GM12892 (cell line): ENCODE measurements around the gene TNC.

ENCODE experiments used
- DNase-seq: peaks from one replicate; pipeline ENCODE4 v3.0.0; 2011; ENCODE audit not compliant: insufficient read length
- FAIRE-seq: peaks from 2 replicates; lab custom pipeline; 2011; peaks lifted over from hg19 to GRCh38; lab: Jason Lieb, UNC
- POLR2A ChIP-seq: IDR thresholded peaks from 2 replicates; pipeline ENCODE4 v1.6.1; 2011; ENCODE audit warnings: low read depth, low read length, control low read depth
- POLR2AphosphoS5 ChIP-seq: IDR thresholded peaks from 2 replicates; pipeline ENCODE4 v1.6.1; 2011; ENCODE audit warnings: low read depth, low read length, control low read depth
- TAF1 ChIP-seq: IDR thresholded peaks from 2 replicates; pipeline ENCODE4 v1.6.1; 2011; ENCODE audit warnings: low read depth, mild to moderate bottlenecking, control low read depth, low read length, borderline replicate concordance

Gene TNC

DNA sequence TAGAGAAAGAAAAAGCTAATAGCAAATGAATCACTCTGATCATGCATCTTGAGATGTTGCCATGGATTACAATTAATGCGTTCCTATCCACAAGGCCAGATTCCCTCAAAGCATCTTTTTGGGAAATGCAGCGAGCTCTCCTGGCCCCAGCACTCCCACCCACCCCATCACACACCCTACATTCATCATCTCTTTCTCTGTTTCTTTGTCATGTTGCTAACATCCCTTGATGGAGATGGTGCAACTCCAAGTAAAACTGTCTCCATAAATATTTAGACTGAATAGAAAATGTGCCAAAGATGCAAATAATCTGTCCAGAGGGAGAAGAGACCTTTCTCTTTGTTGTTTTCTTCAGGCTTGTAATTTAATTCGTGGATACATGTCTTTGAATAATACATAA, 30.8 kb upstream of the TNC start:
- TF ChIP-seq POLR2A (no peak), TAF1 (no peak), POLR2AphosphoS5 (no peak)
- no peak for FAIRE-seq
- DNase-seq: no peak

DNA sequence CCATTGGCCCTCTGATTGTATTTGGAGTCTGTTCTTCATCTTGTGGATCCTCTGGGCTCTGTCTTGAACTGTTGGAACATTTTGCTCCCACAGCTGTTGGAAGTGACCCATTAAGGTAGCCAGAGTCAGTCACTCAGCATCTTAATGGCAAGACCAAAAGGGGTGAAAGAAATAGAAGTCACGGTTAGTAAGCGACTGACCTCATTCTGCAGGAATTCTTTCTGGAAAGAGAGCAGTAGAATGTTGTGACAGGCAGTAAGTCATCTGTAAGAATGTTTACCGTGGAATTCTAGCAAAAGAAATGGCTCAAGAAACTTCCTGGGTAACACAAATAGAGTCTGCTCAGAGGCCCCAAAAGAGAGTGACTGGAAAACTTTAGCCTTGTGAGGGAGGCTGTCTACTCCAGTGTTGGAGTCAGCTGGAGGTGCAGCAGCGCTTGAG, 28.6 kb upstream of the TNC start:
- TF ChIP-seq POLR2AphosphoS5 (no peak), POLR2A (no peak), TAF1 (no peak)
- FAIRE-seq (no peak), DNase-seq (no peak)

DNA sequence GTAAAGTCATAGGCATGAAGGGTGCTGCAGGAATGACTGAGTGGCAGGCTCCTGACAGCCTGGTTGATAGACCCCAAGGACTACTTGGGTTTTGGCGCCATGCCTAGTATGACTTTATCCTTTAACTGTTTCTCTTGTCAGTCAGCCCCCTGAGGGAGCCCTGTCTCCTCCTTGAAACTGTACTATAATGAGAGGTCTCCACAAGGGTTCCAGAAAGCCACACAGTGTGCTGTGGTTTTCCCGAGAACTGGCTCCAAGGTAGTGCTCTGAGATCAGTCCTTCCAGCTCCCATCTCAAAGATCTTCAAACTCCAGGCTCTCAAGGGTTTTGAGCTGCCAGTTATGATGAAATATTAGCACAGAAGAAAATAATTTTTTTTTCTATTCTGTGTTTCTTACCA, 26.7 kb upstream of the TNC start:
- TF ChIP-seq POLR2AphosphoS5 (no peak), TAF1 (no peak), POLR2A (no peak)
- FAIRE-seq (no peak), DNase-seq (no peak)

DNA sequence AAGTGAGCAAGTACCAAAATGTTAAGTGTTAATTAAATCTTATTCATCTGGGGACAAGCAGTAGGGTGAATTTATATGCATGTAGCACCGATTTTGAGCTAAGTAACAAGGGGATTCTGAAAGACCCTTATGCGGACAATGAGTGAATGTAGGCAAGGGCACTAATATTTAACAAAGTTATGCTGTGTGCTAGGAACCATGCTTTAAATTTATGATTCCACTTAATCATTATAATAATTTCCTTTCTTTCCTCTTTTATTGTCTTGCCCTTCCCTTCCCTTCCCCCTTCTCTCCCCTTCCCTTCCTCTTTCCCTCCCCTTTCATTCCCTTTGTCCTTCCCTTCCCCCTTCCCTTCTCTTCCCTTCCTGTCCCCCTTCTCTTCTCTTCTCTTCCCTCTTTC, 25.7 kb upstream of the TNC start:
- no peak for FAIRE-seq
- TF ChIP-seq POLR2A (no peak), POLR2AphosphoS5 (no peak), TAF1 (no peak)
- DNase-seq: no peak

DNA sequence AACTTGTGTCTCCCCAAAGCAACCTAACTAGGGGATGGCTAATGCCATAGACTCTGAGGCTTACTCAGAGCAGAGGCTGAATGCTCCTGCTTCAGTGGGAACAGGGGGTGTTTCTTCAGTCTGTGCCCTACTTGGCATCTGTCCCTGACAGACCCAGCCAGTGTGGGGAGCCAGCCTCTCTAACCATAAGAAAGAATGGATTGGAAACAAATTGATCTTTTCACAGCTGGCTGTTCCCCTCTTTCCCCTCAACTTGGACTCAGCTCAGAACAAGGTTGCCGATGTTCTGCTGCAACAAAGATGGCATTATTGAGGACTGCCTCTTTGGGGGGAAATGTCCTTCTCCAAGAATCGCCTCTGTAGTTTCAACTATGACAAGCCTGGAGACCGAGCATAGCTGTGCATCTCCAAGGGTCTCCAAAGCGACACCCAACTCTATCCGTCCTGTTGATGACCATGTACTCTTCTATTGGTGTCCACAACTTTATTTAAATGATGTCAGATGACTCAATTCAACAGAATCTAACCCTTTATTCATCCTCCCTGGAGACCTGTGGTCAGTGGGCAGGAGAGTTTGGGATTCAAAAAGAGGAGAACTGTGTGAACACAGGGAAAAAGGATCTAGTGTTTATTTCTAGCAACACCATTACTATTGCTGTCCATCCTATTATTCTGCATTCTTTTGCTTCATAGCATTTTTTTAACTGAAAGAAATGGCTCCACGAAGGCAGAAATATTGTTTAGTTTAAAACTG, 24.7 kb upstream of the TNC start:
- FAIRE-seq (no peak), DNase-seq (no peak)
- TF ChIP-seq POLR2AphosphoS5 (no peak), POLR2A (no peak), TAF1 (no peak)

DNA sequence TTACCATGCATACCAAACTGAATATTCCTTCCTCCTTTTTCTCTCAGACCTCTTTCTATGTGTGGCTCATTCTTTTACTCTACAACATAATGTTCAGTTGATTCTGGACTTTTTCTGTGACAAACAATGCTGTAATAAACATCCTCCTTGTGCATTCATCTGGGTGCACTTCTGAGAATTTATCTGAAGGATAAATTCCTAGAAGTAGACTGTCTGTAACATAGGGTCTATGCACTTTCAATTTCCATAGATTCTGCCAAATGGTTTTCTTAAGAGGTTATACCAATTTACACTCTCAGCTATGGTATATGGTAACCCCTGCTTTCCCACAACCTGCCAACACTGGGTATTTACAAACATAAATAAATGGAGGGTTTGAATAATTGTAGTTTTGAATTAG, 24.1 kb upstream of the TNC start:
- TF ChIP-seq POLR2AphosphoS5 (no peak), TAF1 (no peak), POLR2A (no peak)
- FAIRE-seq (no peak), DNase-seq (no peak)

DNA sequence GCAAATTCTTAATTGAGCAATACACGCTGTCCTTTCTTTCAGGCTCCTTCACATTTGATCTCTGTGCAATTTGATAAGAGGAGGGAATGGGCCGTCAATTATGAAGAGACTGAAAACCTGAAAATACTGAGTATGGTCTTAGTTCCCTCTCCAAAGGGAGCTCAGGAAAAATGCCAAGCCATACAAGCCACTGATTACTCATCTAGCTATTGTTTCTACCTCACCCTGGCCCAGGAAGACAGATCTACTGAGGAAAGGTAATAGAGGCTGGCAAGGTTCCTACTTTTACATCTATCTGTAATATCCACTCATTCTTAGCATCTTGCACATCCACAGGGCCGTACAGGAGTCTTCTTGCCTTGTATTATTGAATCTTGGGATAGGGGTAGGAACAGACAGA, 23.7 kb upstream of the TNC start:
- no peak for DNase-seq
- no peak for TF ChIP-seq TAF1
- FAIRE-seq: no peak

DNA sequence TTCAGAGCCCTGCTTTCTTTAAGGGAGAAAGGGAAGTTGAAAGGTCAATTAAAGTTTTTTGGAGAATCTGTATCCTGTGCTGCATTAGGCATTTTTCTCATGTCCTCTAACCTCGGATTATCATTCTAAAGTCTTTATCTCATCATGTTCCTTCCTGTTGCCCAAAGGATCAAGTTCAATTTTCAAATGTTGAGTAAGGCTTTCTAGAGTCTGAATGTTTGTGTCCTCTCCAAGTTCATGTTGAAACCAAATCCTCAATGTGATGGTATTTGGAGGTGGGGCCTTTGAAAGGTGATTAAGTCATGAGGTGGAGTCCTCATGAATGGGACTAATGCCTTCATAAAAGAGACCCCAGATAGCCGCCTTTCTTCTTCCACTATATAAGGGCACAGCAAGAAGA, 20.2 kb upstream of the TNC start:
- FAIRE-seq: no peak
- no peak for DNase-seq
- TF ChIP-seq POLR2AphosphoS5 (no peak), TAF1 (no peak), POLR2A (no peak)

DNA sequence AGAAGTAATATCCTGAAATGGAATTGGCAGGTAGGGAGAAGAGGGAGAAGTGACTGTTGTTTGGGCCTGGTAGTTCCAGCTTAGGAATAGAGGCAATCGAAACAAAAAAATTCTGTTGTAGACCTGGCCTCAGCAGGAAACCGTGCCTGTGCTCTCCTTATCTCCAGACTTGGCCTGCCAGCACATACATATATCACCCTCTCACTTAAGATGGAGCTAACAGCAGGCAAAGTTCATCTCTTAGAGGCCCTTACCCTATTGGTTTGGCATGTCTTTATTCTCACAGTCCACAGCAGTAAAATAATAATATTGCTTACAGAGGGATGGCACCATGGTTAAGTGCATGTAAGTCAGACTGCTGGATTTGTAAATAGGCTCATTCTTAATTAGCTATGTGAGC, 19.6 kb upstream of the TNC start:
- TF ChIP-seq POLR2AphosphoS5 (no peak), TAF1 (no peak), POLR2A (no peak)
- FAIRE-seq (no peak), DNase-seq (no peak)

DNA sequence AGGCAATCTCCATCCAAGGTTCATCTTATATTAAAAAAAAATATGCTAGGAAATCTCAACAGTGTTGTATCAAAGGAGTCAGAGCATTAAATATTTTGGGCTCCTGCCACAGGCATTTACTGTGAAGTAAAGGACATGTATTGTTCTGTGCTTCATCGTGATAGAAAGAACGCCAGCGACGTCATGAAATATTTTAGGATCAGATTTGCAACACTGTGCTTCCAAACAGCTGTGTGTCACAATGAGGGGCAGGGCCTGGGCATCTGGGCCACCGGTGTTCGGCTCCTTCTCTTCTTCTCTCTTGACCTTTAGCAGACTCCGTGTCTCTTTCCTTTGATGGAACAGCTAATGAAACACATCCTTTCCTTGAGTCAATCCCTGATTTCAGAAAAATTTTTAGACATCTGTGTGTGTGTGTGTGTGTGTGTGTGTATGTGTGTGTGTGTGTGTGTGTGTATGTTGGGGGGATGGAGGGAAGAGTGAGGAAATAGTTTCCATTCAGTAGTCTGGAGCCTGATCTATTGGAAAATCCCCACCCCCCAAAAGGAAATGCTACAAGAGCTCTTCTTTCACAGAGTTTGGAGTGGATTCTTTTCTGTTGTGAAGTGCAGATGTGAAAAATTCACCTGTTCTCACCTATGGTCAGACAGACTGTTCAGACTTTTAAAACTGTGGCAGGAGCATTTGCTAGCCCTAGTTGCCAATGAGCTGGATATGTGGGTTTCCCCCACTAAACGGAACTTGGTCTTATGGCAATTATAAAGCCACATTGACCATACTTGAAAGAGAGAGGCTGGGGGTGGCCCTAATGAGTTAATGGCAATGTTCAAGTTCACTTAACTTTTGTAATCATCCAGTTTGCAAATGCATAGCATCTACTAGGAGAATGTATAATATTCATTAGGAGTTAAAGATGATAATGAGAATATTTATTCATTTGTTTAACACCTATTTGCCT, 18.1 kb upstream of the TNC start:
- DNase-seq (no peak), FAIRE-seq (no peak)
- TF ChIP-seq POLR2AphosphoS5: no peak
- no peak for TF ChIP-seq POLR2A
- TF ChIP-seq TAF1: no peak

DNA sequence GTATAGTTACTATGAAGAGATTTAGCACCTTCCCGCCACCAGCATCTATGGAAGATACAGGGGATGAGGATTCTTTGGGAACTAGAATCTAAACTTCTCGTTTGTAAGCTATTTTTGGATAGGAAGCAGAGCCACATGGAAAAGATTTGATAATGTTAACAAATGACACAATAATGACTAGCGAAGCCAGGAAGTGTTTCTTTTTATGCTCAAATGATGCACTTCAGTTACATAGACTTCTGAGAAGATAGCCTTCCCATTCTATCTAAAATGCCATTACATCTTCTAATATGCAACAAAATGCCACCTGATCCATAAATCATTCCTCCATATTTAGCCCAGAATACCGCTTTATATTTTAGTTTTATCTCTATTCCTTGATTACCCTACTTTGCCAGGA, 17.0 kb upstream of the TNC start:
- DNase-seq: no peak
- no peak for FAIRE-seq
- TF ChIP-seq POLR2A (no peak), POLR2AphosphoS5 (no peak), TAF1 (no peak)
